Fibroblast of skin of back (primary cell): ENCODE data around the gene DOLK.

Source experiments
- DNase-seq: peaks from one replicate; pipeline ENCODE4 v3.0.0-alpha.2; 2013

DOLK gene

DNA sequence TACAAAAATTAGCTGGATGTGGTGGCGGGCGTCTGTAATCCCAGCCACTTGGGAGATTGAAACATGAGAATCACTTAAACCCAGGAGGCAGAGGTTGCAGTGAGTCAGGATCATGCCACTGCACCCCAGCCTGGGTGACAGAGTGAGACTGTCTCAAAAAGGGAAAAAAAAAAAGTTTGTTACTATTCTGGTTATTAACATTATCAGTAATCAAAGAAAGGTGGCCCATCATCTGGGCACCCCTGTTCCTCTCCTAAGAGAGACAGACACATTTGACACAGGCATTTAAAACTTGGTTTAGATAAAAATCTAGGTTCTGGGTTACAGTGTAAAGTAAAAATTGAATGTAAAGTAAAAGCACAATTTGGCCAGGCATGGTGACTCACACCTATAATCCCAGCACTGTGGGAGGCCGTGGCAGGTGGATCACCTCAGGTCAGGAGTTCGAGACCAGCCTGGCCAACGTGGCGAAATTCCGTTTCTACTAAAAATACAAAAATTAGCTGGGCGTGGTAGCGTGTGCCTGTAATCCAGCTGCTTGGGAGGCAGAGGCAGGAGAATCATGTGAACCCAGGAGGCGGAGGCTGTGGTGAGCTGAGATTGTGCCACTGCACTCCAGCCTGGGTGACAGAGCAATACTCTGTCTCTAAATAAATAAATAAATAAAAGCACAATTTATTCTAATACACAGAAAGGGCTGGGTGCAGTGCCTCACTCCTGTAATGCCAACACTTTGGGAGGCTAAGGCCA, 43.4 kb downstream of the DOLK start:
- DNase-seq, result peak; percentile 54

GRCh38 chr9:128903079-128903461, 44.3 kb downstream of the DOLK start:
- no peak for DNase-seq

DNA sequence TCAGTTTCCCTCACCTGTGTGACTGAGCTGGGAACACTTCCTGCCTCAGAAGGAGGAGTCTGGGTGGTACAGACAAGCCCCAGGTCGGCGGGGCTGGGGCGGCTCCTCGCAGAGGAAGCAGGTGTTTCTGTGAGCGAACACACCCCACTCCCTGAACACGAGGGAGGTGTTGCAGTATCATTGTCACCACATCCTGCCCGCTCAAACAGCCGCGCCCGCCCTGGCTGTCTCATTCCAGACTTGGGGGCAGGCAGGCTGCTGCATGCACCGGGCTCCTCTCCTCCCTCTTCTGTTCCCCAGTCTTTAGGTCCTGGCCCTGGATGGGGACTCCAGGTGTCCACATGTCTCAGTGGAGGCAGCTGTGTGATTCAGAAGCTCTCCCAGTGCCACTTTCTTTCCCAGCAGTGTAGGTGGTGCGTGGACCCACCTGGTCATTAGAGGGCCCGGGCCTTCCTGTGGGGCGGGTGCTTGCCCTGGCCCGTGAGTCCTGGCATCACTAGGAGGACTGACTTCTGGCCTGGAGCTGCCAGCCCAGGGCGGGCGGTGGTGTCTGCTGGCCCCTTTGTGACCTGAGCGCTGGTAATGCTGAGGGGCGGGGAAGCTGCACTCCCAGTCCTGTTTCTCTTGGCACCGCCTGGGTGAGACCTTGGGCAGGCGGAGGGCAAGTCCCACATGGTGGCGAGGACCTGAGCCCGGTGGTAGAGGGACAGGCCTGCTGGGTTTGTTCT, 44.9 kb downstream of the DOLK start:
- DNase-seq, result no peak

- no peak for DNase-seq
These were observed 45.6 kb downstream of the DOLK start for GRCh38 chr9:128901822-128902221.

GRCh38 chr9:128901379-128901778, 46.0 kb downstream of the DOLK start:
- DNase-seq, result no peak

GRCh38 chr9:128899566-128900322, 47.7 kb downstream of the DOLK start:
- peak; percentile 30 for DNase-seq

GRCh38 chr9:128898845-128899565, 48.4 kb downstream of the DOLK start:
- DNase-seq, result no peak

- no peak for DNase-seq
These were observed 49.0 kb downstream of the DOLK start for GRCh38 chr9:128898382-128898781.

- peak; percentile 27 for DNase-seq
These were observed 51.8 kb downstream of the DOLK start for GRCh38 chr9:128895556-128895955.
